ENCODE results near the gene GGA2.
"Not testable (repeated sequence)": the region's sequence is repeated elsewhere in the genome, so short reads cannot be mapped to it uniquely, and the experiment has no call there.

Gene GGA2

DNA sequence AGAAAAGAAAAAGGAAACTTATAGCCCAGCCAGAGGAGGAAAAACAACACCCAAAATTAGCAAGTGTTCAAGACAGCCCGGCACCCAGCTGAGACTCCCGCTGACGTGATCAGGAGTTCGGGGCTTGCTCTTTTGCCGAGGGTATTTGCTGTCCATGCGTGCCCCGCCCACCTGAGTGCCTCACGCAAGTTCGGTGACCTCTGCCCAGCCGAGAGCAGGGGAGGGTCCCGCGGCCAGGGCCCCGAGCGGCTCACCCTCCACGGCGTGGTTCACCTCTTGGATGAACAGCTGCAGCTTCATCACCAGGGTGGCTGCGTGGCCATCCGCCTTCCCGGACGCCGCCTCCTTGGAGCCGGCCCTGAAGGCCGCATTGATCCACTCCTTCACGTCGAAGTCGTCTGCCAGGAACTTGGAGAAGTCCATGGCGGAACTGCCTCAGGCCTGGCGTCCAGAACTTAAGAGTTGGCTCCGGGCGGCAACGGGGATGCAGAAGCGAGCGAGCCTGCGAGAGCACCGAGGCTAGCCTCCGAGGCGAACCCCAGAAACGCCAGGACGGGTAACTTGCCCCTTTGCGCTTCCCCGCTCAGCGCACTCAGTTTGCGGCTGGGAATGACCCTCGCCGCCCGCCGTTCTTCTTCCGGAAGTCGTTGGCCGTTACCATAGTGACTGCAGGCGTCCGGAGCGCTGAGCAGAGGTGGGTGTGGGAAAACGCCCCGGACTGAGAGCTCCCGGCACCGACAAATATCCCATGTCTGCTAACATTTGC is 57.5 kb downstream of the GGA2 start, which contains the start of gene COG7:
Gene COG7, minus strand, starts transcription at position 618 of the 766 bp plus-strand sequence. Its CDS starts 195 bp downstream, at position 423.
- peak within 1 kb of the TSS; percentile 83 for H3K4me2 ChIP-seq
- H2AFZ ChIP-seq (ENCODE audit: low read depth): peak within 1 kb of the TSS; percentile 96
- no peaks in the 10 kb centered on the region for H3K36me3 ChIP-seq (ENCODE audit: insufficient read depth)
- H3K4me3 ChIP-seq (IDR thresholded peaks at IDR 0.05; ENCODE audit: insufficient read depth, low read depth, low read length): peak within 1 kb of the TSS; percentile 40
- no peaks in the 10 kb centered on the region for H4K20me1 ChIP-seq (ENCODE audit: insufficient read depth)
- no peaks in the 10 kb centered on the region for H3K27me3 ChIP-seq (ENCODE audit: insufficient read depth, low read depth)
- peaks cover 9% of the 10 kb centered on the region; the same call in 1 of the 2 replicates for H3K79me2 ChIP-seq (ENCODE audit: insufficient read depth, low read depth)
- peak within 1 kb of the TSS; percentile 67 for H3K9ac ChIP-seq
- TF ChIP-seq CTCF (conservative IDR thresholded peaks at IDR 0.05; ENCODE audit: low read depth, low read length): no peak
- H3K4me1 ChIP-seq (ENCODE audit: low read depth, poor library complexity, severe bottlenecking): peaks cover 12% of the 10 kb centered on the region
- peak within 1 kb of the TSS; percentile 47 for H3K27ac ChIP-seq

DNA sequence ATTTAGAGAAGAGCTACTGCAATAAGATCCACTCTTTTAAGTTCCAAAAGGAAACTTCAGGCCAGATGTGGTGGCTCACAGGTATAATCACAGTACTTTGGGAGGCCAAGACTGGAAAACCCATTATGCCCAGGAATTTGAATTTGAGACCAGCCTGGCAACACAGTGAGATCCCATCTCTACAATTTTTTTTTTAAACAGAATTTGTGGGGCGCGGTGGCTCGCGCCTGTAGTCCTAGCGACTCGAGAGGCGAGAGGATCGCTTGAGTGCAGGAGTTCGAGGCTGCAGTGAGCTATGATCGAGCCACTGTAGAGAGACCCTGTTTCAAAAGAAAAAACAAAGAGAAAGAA is 58.1 kb downstream of the GGA2 start:
- Histone ChIP-seq H3K4me1 (ENCODE audit: low read depth, poor library complexity, severe bottlenecking) (peaks cover 12% of the 10 kb centered on the region), H3K79me2 (ENCODE audit: insufficient read depth, low read depth) (peaks cover 9% of the 10 kb centered on the region; the same call in 1 of the 2 replicates), H4K20me1 (ENCODE audit: insufficient read depth) (no peaks in the 10 kb centered on the region), H3K4me2 (peak overlapping the region; percentile 83), H3K4me3 (IDR thresholded peaks at IDR 0.05; ENCODE audit: insufficient read depth, low read depth, low read length) (peak overlapping the region; percentile 40), H3K36me3 (ENCODE audit: insufficient read depth) (no peaks in the 10 kb centered on the region), H2AFZ (ENCODE audit: low read depth) (peak overlapping the region; percentile 96), H3K27ac (no peak overlapping the region; the same call in 1 of the 2 replicates), H3K27me3 (ENCODE audit: insufficient read depth, low read depth) (no peaks in the 10 kb centered on the region), H3K9ac (peak overlapping the region; percentile 67; the same call in 1 of the 2 replicates)
- no peak for TF ChIP-seq CTCF (conservative IDR thresholded peaks at IDR 0.05; ENCODE audit: low read depth, low read length)

DNA sequence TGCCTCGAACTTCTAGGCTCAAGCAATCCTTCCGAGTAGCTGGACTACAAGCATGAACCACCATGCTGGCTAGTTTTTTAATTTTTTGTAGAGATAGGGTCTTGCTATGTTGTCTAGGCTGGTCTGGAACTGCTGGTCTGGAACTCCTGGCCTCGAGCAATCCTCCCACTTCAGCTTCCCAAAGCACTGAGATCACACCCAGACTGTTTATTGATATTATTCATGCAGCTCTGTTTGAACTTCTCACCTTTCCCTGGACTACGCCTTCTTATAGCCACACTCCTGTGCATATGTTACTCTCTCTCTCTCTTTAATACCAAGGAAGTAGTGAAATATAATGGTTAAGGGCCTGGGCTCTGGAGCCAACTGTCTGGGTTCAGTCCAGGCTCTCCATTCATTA is 61.9 kb downstream of the GGA2 start:
- no peaks in the 10 kb centered on the region for H3K27me3 ChIP-seq (ENCODE audit: insufficient read depth, low read depth)
- no peak overlapping the region for H3K4me2 ChIP-seq
- H3K4me3 ChIP-seq (IDR thresholded peaks at IDR 0.05; ENCODE audit: insufficient read depth, low read depth, low read length): no peak overlapping the region
- H4K20me1 ChIP-seq (ENCODE audit: insufficient read depth): no peaks in the 10 kb centered on the region
- H2AFZ ChIP-seq (ENCODE audit: low read depth): no peak overlapping the region
- no peak for TF ChIP-seq CTCF (conservative IDR thresholded peaks at IDR 0.05; ENCODE audit: low read depth, low read length)
- no peaks in the 10 kb centered on the region for H3K36me3 ChIP-seq (ENCODE audit: insufficient read depth)
- H3K79me2 ChIP-seq (ENCODE audit: insufficient read depth, low read depth): peaks cover 9% of the 10 kb centered on the region; the same call in 1 of the 2 replicates
- peaks cover 9% of the 10 kb centered on the region for H3K4me1 ChIP-seq (ENCODE audit: low read depth, poor library complexity, severe bottlenecking)
- no peak overlapping the region for H3K27ac ChIP-seq
- no peak overlapping the region for H3K9ac ChIP-seq

DNA sequence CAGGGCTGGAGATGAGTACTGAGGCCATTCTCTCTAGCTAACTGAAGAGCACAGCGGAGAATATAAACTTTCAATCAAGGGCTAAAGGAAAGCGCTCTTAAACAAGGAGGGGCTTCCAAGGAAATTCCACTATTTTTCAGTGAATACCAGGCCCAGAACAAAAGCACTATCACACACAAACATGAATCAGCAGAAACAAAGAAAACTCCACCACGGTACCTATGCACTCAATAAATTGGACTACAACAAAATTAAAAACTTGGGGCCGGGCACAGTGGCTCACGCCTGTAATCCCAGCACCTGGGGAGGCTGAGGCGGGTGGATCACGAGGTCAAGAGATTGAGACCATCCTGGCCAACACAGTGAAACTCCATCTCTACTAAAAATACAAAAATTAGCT is 72.8 kb downstream of the GGA2 start:
- H4K20me1 ChIP-seq (ENCODE audit: insufficient read depth); H3K9ac ChIP-seq; H3K4me2 ChIP-seq; H3K79me2 ChIP-seq (ENCODE audit: insufficient read depth, low read depth); H3K36me3 ChIP-seq (ENCODE audit: insufficient read depth); H3K4me3 ChIP-seq (IDR thresholded peaks at IDR 0.05; ENCODE audit: insufficient read depth, low read depth, low read length); H3K27ac ChIP-seq; H3K27me3 ChIP-seq (ENCODE audit: insufficient read depth, low read depth); H2AFZ ChIP-seq (ENCODE audit: low read depth): not testable (repeated sequence)
- H3K4me1 ChIP-seq (ENCODE audit: low read depth, poor library complexity, severe bottlenecking): peaks cover 32% of the 10 kb centered on the region

DNA sequence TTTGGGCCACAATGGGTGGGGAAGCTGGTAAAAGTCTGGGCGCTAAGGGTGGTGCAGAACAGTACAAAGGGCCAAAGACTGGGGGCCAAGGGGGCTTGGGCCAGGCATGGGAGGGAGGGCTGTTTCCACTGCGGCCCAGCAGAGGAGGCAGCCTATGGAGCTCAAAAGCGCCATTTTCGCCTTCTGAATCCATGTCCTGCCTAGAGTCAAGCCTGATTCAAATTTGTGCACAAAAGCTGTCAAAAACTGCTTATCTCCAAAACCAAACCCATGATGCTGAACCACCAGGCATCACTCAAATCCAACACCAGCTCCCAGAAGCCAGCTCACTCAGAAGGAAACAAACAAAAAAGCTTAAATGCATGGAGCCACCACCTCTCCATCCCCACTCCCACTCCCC is 73.3 kb downstream of the GGA2 start:
- H3K4me1 ChIP-seq (ENCODE audit: low read depth, poor library complexity, severe bottlenecking): peaks cover 38% of the 10 kb centered on the region
- no peaks in the 10 kb centered on the region for H3K79me2 ChIP-seq (ENCODE audit: insufficient read depth, low read depth)
- H2AFZ ChIP-seq (ENCODE audit: low read depth): no peak overlapping the region
- H3K4me2 ChIP-seq: no peak overlapping the region
- H3K36me3 ChIP-seq (ENCODE audit: insufficient read depth): peaks cover 5% of the 10 kb centered on the region; the same call in 1 of the 2 replicates
- H3K4me3 ChIP-seq (IDR thresholded peaks at IDR 0.05; ENCODE audit: insufficient read depth, low read depth, low read length): no peak overlapping the region
- no peaks in the 10 kb centered on the region for H3K27me3 ChIP-seq (ENCODE audit: insufficient read depth, low read depth)
- no peak overlapping the region for H3K27ac ChIP-seq
- H4K20me1 ChIP-seq (ENCODE audit: insufficient read depth): no peaks in the 10 kb centered on the region
- TF ChIP-seq CTCF (conservative IDR thresholded peaks at IDR 0.05; ENCODE audit: low read depth, low read length): no peak
- H3K9ac ChIP-seq: no peak overlapping the region

All from KMS-11 (cell line).